Retina (tissue), 1 donor: ENCODE data around the gene MS4A4A.

Experiments
- DNase-seq: peaks from one replicate; pipeline ENCODE4 v3.0.0-alpha.2; 2016

The MS4A4A gene

GRCh38 chr11:60349990-60350389 is 69.5 kb downstream of the MS4A4A start:
- DNase-seq: no peak

- DNase-seq: no peak
Measured at GRCh38 chr11:60357771-60358170, 77.3 kb downstream of the MS4A4A start.
